Left ventricle myocardium inferior (tissue), 1 donor: ENCODE measurements around the gene NCOR1. TPM values are rescaled to one million over a fixed set of nuclear protein-coding genes. Genes with fewer than 3 reads are reported as not detected.
"Not testable (repeated sequence)": the region's sequence is repeated elsewhere in the genome, so short reads cannot be mapped to it uniquely, and the experiment has no call there.

Source experiments
- DNase-seq: peaks from one replicate; pipeline ENCODE4 v3.0.0-alpha.2; 2020
- H3K27ac ChIP-seq: fragments of 200-600 bp; replicated peaks from 2 replicates; pipeline ENCODE4 v1.8.0; 2021
- H3K27me3 ChIP-seq: fragments of 200-600 bp; 2 replicates; pipeline ENCODE4 v1.8.0; 2021; ENCODE audit warnings: low read depth
- H3K36me3 ChIP-seq: fragments of 200-600 bp; 2 replicates; pipeline ENCODE4 v1.8.0; 2021
- H3K4me1 ChIP-seq: fragments of 200-600 bp; 2 replicates; pipeline ENCODE4 v1.8.0; 2021
- H3K4me3 ChIP-seq: fragments of 200-600 bp; 2 replicates; pipeline ENCODE4 v1.8.0; 2021; ENCODE audit warnings: mild to moderate bottlenecking, moderate library complexity
- H3K9me3 ChIP-seq: fragments of 200-600 bp; replicated peaks from 2 replicates; pipeline ENCODE4 v1.8.0; 2021
- CTCF ChIP-seq: fragments of 200-600 bp; IDR thresholded peaks from 2 replicates; pipeline ENCODE4 v1.8.0; 2021; ENCODE audit warnings: antibody characterized with exemption, mild to moderate bottlenecking, borderline replicate concordance
- intact Hi-C: fragments of 100-400 bp; cut with micrococcal nuclease; formaldehyde crosslinking; loops from one replicate; pipeline ENCODE4 v1.11.0; 2022
- total RNA-seq: library from RNA; stranded (reverse); fragmentation: NEBNext Ultra II Directional; extraction: Animal tissue kit (Norgen Biotek cat#: 25700); gene quantifications from one replicate; pipeline ENCODE4 v1.2.1, GENCODE V29; 2021
- donor health status: DM: no; HTN: yes; CAD: no; lungs with severe emphysema.

NCOR1 gene
- total RNA-seq, 1 donor from 2014 or later = 60.1 TPM

GRCh38 chr17:16199093-16199492 lies 16.2 kb downstream of the NCOR1 start:
- Histone ChIP-seq H3K36me3 (peaks cover 6% of the 10 kb centered on the region), H3K9me3 (no peaks in the 10 kb centered on the region), H3K27ac (peak overlapping the region; percentile 64), H3K4me3 (no peak overlapping the region), H3K27me3 (no peaks in the 10 kb centered on the region), H3K4me1 (peaks cover 68% of the 10 kb centered on the region)
- no peak for TF ChIP-seq CTCF
- intact Hi-C loops = no loop called here
- no peak for DNase-seq

GRCh38 chr17:16197276-16197675 lies 18.1 kb downstream of the NCOR1 start:
- Histone ChIP-seq H3K27ac (no peak overlapping the region), H3K4me1 (peaks cover 54% of the 10 kb centered on the region), H3K27me3 (no peaks in the 10 kb centered on the region), H3K4me3 (no peak overlapping the region), H3K9me3 (no peaks in the 10 kb centered on the region), H3K36me3 (peaks cover 15% of the 10 kb centered on the region)
- no peak for TF ChIP-seq CTCF
- intact Hi-C loops = no loop called here
- DNase-seq = no peak

GRCh38 chr17:16194307-16194835 lies 21.0 kb downstream of the NCOR1 start:
- H3K27ac ChIP-seq, H3K9me3 ChIP-seq, intact Hi-C loops, H3K4me3 ChIP-seq, DNase-seq, H3K27me3 ChIP-seq: not testable (repeated sequence)
- peaks cover 50% of the 10 kb centered on the region for H3K4me1 ChIP-seq
- peaks cover 15% of the 10 kb centered on the region for H3K36me3 ChIP-seq

- Histone ChIP-seq H3K27me3 (no peaks in the 10 kb centered on the region), H3K4me1 (peaks cover 42% of the 10 kb centered on the region), H3K27ac (no peak overlapping the region), H3K9me3 (no peaks in the 10 kb centered on the region), H3K4me3 (no peak overlapping the region), H3K36me3 (peaks cover 9% of the 10 kb centered on the region)
- TF ChIP-seq CTCF = no peak
- no peak for DNase-seq
- intact Hi-C loops = no loop called here
These were observed 23.7 kb downstream of the NCOR1 start for GRCh38 chr17:16191604-16192003.

- H3K27ac ChIP-seq = peak overlapping the region; percentile 58
These were observed 24.5 kb downstream of the NCOR1 start for GRCh38 chr17:16190703-16191360.

More at GRCh38 chr17:16190703-16191360, 24.5 kb downstream of the NCOR1 start:
- Histone ChIP-seq H3K36me3 (peaks cover 17% of the 10 kb centered on the region), H3K9me3 (no peaks in the 10 kb centered on the region), H3K4me3 (no peak overlapping the region), H3K4me1 (peaks cover 42% of the 10 kb centered on the region), H3K27me3 (no peaks in the 10 kb centered on the region)
- intact Hi-C loops = no loop called here
- DNase-seq = no peak
- TF ChIP-seq CTCF = no peak
